Measurements from ENCODE around the gene FEM1B. TPM values are rescaled to one million over a fixed set of nuclear protein-coding genes. Genes with fewer than 3 reads are reported as not detected.

The FEM1B gene
- total RNA-seq, 1 experiment from 2014 or later, result 47.3 TPM

- H3K4me3 ChIP-seq (ENCODE audit: low read depth, low read length, poor library complexity, severe bottlenecking), result no peak overlapping the region
- H3K36me3 ChIP-seq (ENCODE audit: insufficient read depth, low read length, poor library complexity, severe bottlenecking), result no peaks in the 10 kb centered on the region
- no peak for TF ChIP-seq EZH2 (IDR thresholded peaks at IDR 0.05; ENCODE audit: borderline replicate concordance, low read depth, low read length, poor library complexity, severe bottlenecking)
- no peak for TF ChIP-seq CTCF (conservative IDR thresholded peaks at IDR 0.05; ENCODE audit: low read depth, low read length)
- BruUV-seq (replicated peaks), result no TSS peak
- no peaks in the 10 kb centered on the region for H3K4me1 ChIP-seq (ENCODE audit: insufficient read depth, low read length, poor library complexity, severe bottlenecking)
- intact Hi-C loops (cut with micrococcal nuclease; ENCODE audit: unreplicated experiment), result loop anchor here (10.0 kb wide), 1 partner anchor 624 kb away; no protein-coding TSS in a partner anchor
- H3K9me3 ChIP-seq (ENCODE audit: low read depth, low read length, poor library complexity, severe bottlenecking), result no peaks in the 10 kb centered on the region
- CTCF ChIA-PET, result interaction anchor here (0.9 kb wide), 1 partner anchor 47 kb away, joined by 3 read pairs; no protein-coding TSS in a partner anchor
- H3K27ac ChIP-seq (ENCODE audit: low read depth, low read length, poor library complexity, severe bottlenecking), result no peak overlapping the region
- DNase-seq (ENCODE audit: low spot score), result no peak
- POLR2A ChIA-PET (ENCODE audit: low non-redundant PET), result no interaction called here
- no peaks in the 10 kb centered on the region for H3K27me3 ChIP-seq (replicated peaks; ENCODE audit: insufficient read depth, low read depth, low read length, poor library complexity)
Observed at GRCh38 chr15:68300115-68300940, 22.8 kb downstream of the FEM1B start.

DNA sequence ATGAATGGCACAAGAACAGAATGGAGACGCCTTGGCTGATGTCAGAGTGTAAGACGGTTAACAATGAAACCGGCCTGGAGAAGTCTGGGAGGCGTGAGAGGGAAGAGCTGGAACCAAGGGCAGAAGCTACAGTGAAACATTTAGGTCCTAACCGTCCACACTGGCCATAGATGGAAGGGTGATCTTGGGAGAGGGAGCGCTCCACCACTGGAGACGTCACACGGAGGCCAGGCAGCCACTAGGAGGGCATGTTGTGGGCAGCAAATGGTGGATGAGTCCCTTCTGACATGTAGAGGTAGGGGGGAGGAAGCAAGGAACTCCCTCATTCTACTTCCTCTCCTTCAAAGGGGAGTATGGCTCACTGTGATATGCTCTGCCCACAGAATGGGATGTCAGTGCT is 23.8 kb downstream of the FEM1B start:
- BruUV-seq (replicated peaks), result no TSS peak
- ChIA-PET POLR2A (ENCODE audit: low non-redundant PET) (no interaction called here), CTCF (no interaction called here)
- Histone ChIP-seq H3K4me3 (ENCODE audit: low read depth, low read length, poor library complexity, severe bottlenecking) (no peak overlapping the region), H3K27me3 (replicated peaks; ENCODE audit: insufficient read depth, low read depth, low read length, poor library complexity) (no peaks in the 10 kb centered on the region), H3K4me1 (ENCODE audit: insufficient read depth, low read length, poor library complexity, severe bottlenecking) (no peaks in the 10 kb centered on the region), H3K27ac (ENCODE audit: low read depth, low read length, poor library complexity, severe bottlenecking) (no peak overlapping the region), H3K36me3 (ENCODE audit: insufficient read depth, low read length, poor library complexity, severe bottlenecking) (no peaks in the 10 kb centered on the region), H3K9me3 (ENCODE audit: low read depth, low read length, poor library complexity, severe bottlenecking) (no peaks in the 10 kb centered on the region)
- no peak for TF ChIP-seq CTCF (conservative IDR thresholded peaks at IDR 0.05; ENCODE audit: low read depth, low read length)
- TF ChIP-seq EZH2 (IDR thresholded peaks at IDR 0.05; ENCODE audit: borderline replicate concordance, low read depth, low read length, poor library complexity, severe bottlenecking), result no peak
- intact Hi-C loops (cut with micrococcal nuclease; ENCODE audit: unreplicated experiment), result loop anchor here (10.0 kb wide), 1 partner anchor 624 kb away; no protein-coding TSS in a partner anchor
- no peak for DNase-seq (ENCODE audit: low spot score)

- Histone ChIP-seq H3K4me3 (ENCODE audit: low read depth, low read length, poor library complexity, severe bottlenecking) (no peak overlapping the region), H3K27ac (ENCODE audit: low read depth, low read length, poor library complexity, severe bottlenecking) (no peak overlapping the region), H3K9me3 (ENCODE audit: low read depth, low read length, poor library complexity, severe bottlenecking) (no peaks in the 10 kb centered on the region), H3K27me3 (replicated peaks; ENCODE audit: insufficient read depth, low read depth, low read length, poor library complexity) (no peaks in the 10 kb centered on the region), H3K36me3 (ENCODE audit: insufficient read depth, low read length, poor library complexity, severe bottlenecking) (no peaks in the 10 kb centered on the region), H3K4me1 (ENCODE audit: insufficient read depth, low read length, poor library complexity, severe bottlenecking) (no peaks in the 10 kb centered on the region)
- intact Hi-C loops (cut with micrococcal nuclease; ENCODE audit: unreplicated experiment), result loop anchor here (10.0 kb wide), 1 partner anchor 622 kb away; no protein-coding TSS in a partner anchor
- no TSS peak for BruUV-seq (replicated peaks)
- TF ChIP-seq CTCF (conservative IDR thresholded peaks at IDR 0.05; ENCODE audit: low read depth, low read length) (no peak), EZH2 (IDR thresholded peaks at IDR 0.05; ENCODE audit: borderline replicate concordance, low read depth, low read length, poor library complexity, severe bottlenecking) (no peak)
- CTCF ChIA-PET, result interaction anchor here (0.6 kb wide), 1 partner anchor 81 kb away, joined by 3 read pairs; no protein-coding TSS in a partner anchor
- no peak for DNase-seq (ENCODE audit: low spot score)
- POLR2A ChIA-PET (ENCODE audit: low non-redundant PET), result no interaction called here
Observed at GRCh38 chr15:68302729-68303128, 25.2 kb downstream of the FEM1B start.

Measured in A673 (cell line).